A549 (cell line): ENCODE measurements around the gene CA11.

ENCODE experiments used
- MAFK ChIP-seq: fragments of 450-650 bp; IDR thresholded peaks from 2 replicates; pipeline ENCODE4 v1.6.1; 2014; ENCODE audit not compliant: partially characterized antibody
- TF ChIP-seq, protein P1 (sequence below): fragments of >200 bp; sonication (Bioruptor Twin); formaldehyde crosslinking; IDR thresholded peaks from 3 replicates; pipeline ENCODE4 v1.5.1; 2016

DNA sequence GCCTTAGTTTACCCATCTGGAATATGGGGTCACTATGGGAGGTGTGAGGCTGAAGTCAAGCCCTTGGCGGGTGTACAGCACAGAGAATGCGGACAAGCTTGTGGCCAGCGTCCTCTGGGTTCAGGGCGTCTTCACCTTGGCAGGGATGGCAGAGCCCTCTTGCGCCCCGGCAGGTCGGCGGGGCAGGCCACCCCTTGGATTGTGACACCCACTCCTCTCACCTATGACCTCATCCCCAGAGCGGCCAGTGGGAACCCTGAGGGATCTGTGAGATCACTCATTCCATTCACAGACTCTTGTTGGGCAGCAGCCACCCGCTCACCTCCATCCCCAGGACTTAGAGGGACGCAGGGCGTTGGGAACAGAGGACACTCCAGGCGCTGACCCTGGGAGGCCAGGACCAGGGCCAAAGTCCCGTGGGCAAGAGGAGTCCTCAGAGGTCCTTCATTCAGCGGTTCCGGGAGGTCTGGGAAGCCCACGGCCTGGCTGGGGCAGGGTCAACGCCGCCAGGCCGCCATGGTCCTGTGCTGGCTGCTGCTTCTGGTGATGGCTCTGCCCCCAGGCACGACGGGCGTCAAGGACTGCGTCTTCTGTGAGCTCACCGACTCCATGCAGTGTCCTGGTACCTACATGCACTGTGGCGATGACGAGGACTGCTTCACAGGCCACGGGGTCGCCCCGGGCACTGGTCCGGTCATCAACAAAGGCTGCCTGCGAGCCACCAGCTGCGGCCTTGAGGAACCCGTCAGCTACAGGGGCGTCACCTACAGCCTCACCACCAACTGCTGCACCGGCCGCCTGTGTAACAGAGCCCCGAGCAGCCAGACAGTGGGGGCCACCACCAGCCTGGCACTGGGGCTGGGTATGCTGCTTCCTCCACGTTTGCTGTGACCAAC, 39.3 kb downstream of the CA11 start, which contains the start of gene SPACA4:
- TF ChIP-seq, protein P1, sequence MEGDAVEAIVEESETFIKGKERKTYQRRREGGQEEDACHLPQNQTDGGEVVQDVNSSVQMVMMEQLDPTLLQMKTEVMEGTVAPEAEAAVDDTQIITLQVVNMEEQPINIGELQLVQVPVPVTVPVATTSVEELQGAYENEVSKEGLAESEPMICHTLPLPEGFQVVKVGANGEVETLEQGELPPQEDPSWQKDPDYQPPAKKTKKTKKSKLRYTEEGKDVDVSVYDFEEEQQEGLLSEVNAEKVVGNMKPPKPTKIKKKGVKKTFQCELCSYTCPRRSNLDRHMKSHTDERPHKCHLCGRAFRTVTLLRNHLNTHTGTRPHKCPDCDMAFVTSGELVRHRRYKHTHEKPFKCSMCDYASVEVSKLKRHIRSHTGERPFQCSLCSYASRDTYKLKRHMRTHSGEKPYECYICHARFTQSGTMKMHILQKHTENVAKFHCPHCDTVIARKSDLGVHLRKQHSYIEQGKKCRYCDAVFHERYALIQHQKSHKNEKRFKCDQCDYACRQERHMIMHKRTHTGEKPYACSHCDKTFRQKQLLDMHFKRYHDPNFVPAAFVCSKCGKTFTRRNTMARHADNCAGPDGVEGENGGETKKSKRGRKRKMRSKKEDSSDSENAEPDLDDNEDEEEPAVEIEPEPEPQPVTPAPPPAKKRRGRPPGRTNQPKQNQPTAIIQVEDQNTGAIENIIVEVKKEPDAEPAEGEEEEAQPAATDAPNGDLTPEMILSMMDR, result no peak
- no peak for TF ChIP-seq MAFK
